ENCODE data around the gene TSC2.
"Not testable (repeated sequence)": the region's sequence is repeated elsewhere in the genome, so short reads cannot be mapped to it uniquely, and the experiment has no call there.

GRCh38 chr16:2124694-2125444 is 77.1 kb downstream of the TSC2 start:
- TF ChIP-seq, protein P1, sequence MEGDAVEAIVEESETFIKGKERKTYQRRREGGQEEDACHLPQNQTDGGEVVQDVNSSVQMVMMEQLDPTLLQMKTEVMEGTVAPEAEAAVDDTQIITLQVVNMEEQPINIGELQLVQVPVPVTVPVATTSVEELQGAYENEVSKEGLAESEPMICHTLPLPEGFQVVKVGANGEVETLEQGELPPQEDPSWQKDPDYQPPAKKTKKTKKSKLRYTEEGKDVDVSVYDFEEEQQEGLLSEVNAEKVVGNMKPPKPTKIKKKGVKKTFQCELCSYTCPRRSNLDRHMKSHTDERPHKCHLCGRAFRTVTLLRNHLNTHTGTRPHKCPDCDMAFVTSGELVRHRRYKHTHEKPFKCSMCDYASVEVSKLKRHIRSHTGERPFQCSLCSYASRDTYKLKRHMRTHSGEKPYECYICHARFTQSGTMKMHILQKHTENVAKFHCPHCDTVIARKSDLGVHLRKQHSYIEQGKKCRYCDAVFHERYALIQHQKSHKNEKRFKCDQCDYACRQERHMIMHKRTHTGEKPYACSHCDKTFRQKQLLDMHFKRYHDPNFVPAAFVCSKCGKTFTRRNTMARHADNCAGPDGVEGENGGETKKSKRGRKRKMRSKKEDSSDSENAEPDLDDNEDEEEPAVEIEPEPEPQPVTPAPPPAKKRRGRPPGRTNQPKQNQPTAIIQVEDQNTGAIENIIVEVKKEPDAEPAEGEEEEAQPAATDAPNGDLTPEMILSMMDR (IDR thresholded peaks at IDR 0.05 in 8 of 11, conservative IDR thresholded peaks at IDR 0.05 in 3 of 11) = not testable (repeated sequence)
- TF ChIP-seq POLR2A (IDR thresholded peaks at IDR 0.05) = not testable (repeated sequence)
- peak in 2 of 3 donors; percentile 57 to 62 for TF ChIP-seq POLR2AphosphoS5 (IDR thresholded peaks at IDR 0.05)

Data from spleen (tissue), 7 donors.